ENCODE measurements around the gene COX8A.

COX8A gene

GRCh38 chr11:63937713-63938478, 36.5 kb upstream of the COX8A start:
- TF ChIP-seq, protein P1, sequence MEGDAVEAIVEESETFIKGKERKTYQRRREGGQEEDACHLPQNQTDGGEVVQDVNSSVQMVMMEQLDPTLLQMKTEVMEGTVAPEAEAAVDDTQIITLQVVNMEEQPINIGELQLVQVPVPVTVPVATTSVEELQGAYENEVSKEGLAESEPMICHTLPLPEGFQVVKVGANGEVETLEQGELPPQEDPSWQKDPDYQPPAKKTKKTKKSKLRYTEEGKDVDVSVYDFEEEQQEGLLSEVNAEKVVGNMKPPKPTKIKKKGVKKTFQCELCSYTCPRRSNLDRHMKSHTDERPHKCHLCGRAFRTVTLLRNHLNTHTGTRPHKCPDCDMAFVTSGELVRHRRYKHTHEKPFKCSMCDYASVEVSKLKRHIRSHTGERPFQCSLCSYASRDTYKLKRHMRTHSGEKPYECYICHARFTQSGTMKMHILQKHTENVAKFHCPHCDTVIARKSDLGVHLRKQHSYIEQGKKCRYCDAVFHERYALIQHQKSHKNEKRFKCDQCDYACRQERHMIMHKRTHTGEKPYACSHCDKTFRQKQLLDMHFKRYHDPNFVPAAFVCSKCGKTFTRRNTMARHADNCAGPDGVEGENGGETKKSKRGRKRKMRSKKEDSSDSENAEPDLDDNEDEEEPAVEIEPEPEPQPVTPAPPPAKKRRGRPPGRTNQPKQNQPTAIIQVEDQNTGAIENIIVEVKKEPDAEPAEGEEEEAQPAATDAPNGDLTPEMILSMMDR (IDR thresholded peaks at IDR 0.05; ENCODE audit: unreplicated experiment in 3 of 3): no peak
- Mint-ChIP-seq H3K4me3 (peak overlapping the region; percentile 86 to 95 (median 91)), H3K4me1 (peaks cover 29% of the 10 kb centered on the region), H3K36me3 (ENCODE audit: low read depth) (no peaks in the 10 kb centered on the region), H3K9me3 (no peaks in the 10 kb centered on the region), H3K27ac (peak overlapping the region; percentile 69 to 90 (median 78)), H3K27me3 (ENCODE audit: low read depth) (no peaks in the 10 kb centered on the region)

GRCh38 chr11:63938479-63939396, 35.7 kb upstream of the COX8A start, which contains the start of gene NAA40:
Gene NAA40 (plus strand): TSS chr11:63939002. CDS start chr11:63939097, 95 bp downstream.
- Mint-ChIP-seq H3K4me3 (peak within 1 kb of the TSS; percentile 86 to 95 (median 91)), H3K36me3 (ENCODE audit: low read depth) (no peaks in the 10 kb centered on the region), H3K27ac (peak within 1 kb of the TSS; percentile 69 to 90 (median 79)), H3K27me3 (ENCODE audit: low read depth) (no peaks in the 10 kb centered on the region), H3K9me3 (no peaks in the 10 kb centered on the region), H3K4me1 (peaks cover 30% of the 10 kb centered on the region)
- TF ChIP-seq, protein P1 (IDR thresholded peaks at IDR 0.05; ENCODE audit: unreplicated experiment in 3 of 3): no peak

- Mint-ChIP-seq H3K27ac (peak overlapping the region; percentile 60 to 81 (median 79)), H3K4me1 (peaks cover 37% of the 10 kb centered on the region), H3K4me3 (peak overlapping the region; percentile 86 to 95 (median 91)), H3K9me3 (no peaks in the 10 kb centered on the region), H3K27me3 (ENCODE audit: low read depth) (no peaks in the 10 kb centered on the region), H3K36me3 (ENCODE audit: low read depth) (no peaks in the 10 kb centered on the region)
- TF ChIP-seq, protein P1 (IDR thresholded peaks at IDR 0.05; ENCODE audit: unreplicated experiment in 3 of 3): no peak
Measured at GRCh38 chr11:63939397-63939891, 35.0 kb upstream of the COX8A start.

DNA sequence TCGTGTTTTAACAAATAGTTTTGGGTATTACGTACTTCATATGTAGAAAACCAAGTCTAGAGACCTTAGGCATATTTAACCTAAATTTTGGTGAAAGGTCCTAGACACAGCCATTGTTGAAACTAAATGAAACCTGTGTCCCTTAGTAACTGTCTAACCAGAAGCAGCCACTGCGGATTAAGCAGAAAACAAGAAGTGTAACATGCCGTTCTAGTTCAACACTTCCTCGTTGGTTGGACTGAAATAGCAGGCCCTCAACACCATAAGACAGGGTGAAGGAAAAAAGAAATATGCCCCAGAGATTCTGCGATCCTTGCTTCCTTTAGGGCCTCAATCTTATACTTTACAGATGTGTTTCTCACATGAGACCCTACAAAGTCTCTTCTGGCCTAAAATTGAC, 33.6 kb upstream of the COX8A start:
- peak overlapping the region; percentile 81 to 86 (median 82) for H3K4me3 Mint-ChIP-seq
- no peaks in the 10 kb centered on the region for H3K27me3 Mint-ChIP-seq (ENCODE audit: low read depth)

GRCh38 chr11:63941901-63942300, 32.5 kb upstream of the COX8A start:
- peaks cover 7% of the 10 kb centered on the region for H3K36me3 Mint-ChIP-seq (ENCODE audit: low read depth)
- H3K4me1 Mint-ChIP-seq: peaks cover 51% of the 10 kb centered on the region

More for the DNA sequence above, 33.6 kb upstream of the COX8A start:
- no peaks in the 10 kb centered on the region for H3K9me3 Mint-ChIP-seq
- peak overlapping the region in 2 of 3 experiments; percentile 45 to 74 for H3K27ac Mint-ChIP-seq
- peaks cover under 1% of the 10 kb centered on the region for H3K36me3 Mint-ChIP-seq (ENCODE audit: low read depth)
- peaks cover 48% of the 10 kb centered on the region for H3K4me1 Mint-ChIP-seq
- TF ChIP-seq, protein P1 (IDR thresholded peaks at IDR 0.05; ENCODE audit: unreplicated experiment in 3 of 3): no peak

More at GRCh38 chr11:63941901-63942300, 32.5 kb upstream of the COX8A start:
- Mint-ChIP-seq H3K27me3 (ENCODE audit: low read depth) (no peaks in the 10 kb centered on the region), H3K27ac (no peak overlapping the region), H3K9me3 (no peaks in the 10 kb centered on the region), H3K4me3 (peak overlapping the region in 2 of 3 experiments; percentile 57 to 82)
- TF ChIP-seq, protein P1 (IDR thresholded peaks at IDR 0.05; ENCODE audit: unreplicated experiment in 3 of 3): no peak

Data from nephron (organoid).